ENCODE results near the gene STARD7.
"Not testable (repeated sequence)": the region's sequence is repeated elsewhere in the genome, so short reads cannot be mapped to it uniquely, and the experiment has no call there.

The STARD7 gene

GRCh38 chr2:96239091-96239490 is 30.5 kb upstream of the STARD7 start:
- no peak for TF ChIP-seq CTCF (conservative IDR thresholded peaks at IDR 0.05; ENCODE audit: control insufficient read depth, insufficient read depth, low read depth, low read length)
- no peak overlapping the region for H3K4me3 ChIP-seq (ENCODE audit: control insufficient read depth, low read depth, low read length)
- DNase-seq (ENCODE audit: low read depth): no peak

GRCh38 chr2:96238266-96238665 is 29.6 kb upstream of the STARD7 start:
- TF ChIP-seq CTCF (conservative IDR thresholded peaks at IDR 0.05; ENCODE audit: control insufficient read depth, insufficient read depth, low read depth, low read length): no peak
- no peak overlapping the region for H3K4me3 ChIP-seq (ENCODE audit: control insufficient read depth, low read depth, low read length)
- DNase-seq (ENCODE audit: low read depth): no peak

- no peak for TF ChIP-seq CTCF (conservative IDR thresholded peaks at IDR 0.05; ENCODE audit: control insufficient read depth, insufficient read depth, low read depth, low read length)
- no peak overlapping the region for H3K4me3 ChIP-seq (ENCODE audit: control insufficient read depth, low read depth, low read length)
- no peak for DNase-seq (ENCODE audit: low read depth)
These were observed 28.3 kb upstream of the STARD7 start for GRCh38 chr2:96236882-96237281.

- TF ChIP-seq CTCF (conservative IDR thresholded peaks at IDR 0.05; ENCODE audit: control insufficient read depth, insufficient read depth, low read depth, low read length): no peak
- H3K4me3 ChIP-seq (ENCODE audit: control insufficient read depth, low read depth, low read length): no peak overlapping the region
- no peak for DNase-seq (ENCODE audit: low read depth)
These were observed 25.3 kb upstream of the STARD7 start for GRCh38 chr2:96233880-96234316.

GRCh38 chr2:96233436-96233835 is 24.8 kb upstream of the STARD7 start:
- no peak for DNase-seq (ENCODE audit: low read depth)
- no peak overlapping the region for H3K4me3 ChIP-seq (ENCODE audit: control insufficient read depth, low read depth, low read length)
- TF ChIP-seq CTCF (conservative IDR thresholded peaks at IDR 0.05; ENCODE audit: control insufficient read depth, insufficient read depth, low read depth, low read length): no peak

GRCh38 chr2:96231316-96231715 is 22.7 kb upstream of the STARD7 start:
- no peak overlapping the region for H3K4me3 ChIP-seq (ENCODE audit: control insufficient read depth, low read depth, low read length)
- no peak for DNase-seq (ENCODE audit: low read depth)
- TF ChIP-seq CTCF (conservative IDR thresholded peaks at IDR 0.05; ENCODE audit: control insufficient read depth, insufficient read depth, low read depth, low read length): no peak

- DNase-seq (ENCODE audit: low read depth): no peak
- TF ChIP-seq CTCF (conservative IDR thresholded peaks at IDR 0.05; ENCODE audit: control insufficient read depth, insufficient read depth, low read depth, low read length): no peak
- no peak overlapping the region for H3K4me3 ChIP-seq (ENCODE audit: control insufficient read depth, low read depth, low read length)
These were observed 16.4 kb upstream of the STARD7 start for GRCh38 chr2:96225016-96225533.

- H3K4me3 ChIP-seq (ENCODE audit: control insufficient read depth, low read depth, low read length); DNase-seq (ENCODE audit: low read depth): not testable (repeated sequence)
These were observed 12.5 kb upstream of the STARD7 start for GRCh38 chr2:96221106-96221505.

GRCh38 chr2:96219959-96220358 is 11.3 kb upstream of the STARD7 start:
- not testable (repeated sequence) for DNase-seq (ENCODE audit: low read depth); H3K4me3 ChIP-seq (ENCODE audit: control insufficient read depth, low read depth, low read length)
